Esophagus (tissue), 2 donors: ENCODE measurements around the gene BRCA2. TPM values are rescaled to one million over a fixed set of nuclear protein-coding genes. Genes with fewer than 3 reads are reported as not detected.

Experiments
- H3K27ac ChIP-seq, 2 donors: one replicate each; pipeline ENCODE4 v1.5.1; 2013; ENCODE audit warnings: low read depth in 2 of 2, mild to moderate bottlenecking in 2 of 2, inconsistent platforms in 1 of 2, low read length in 1 of 2, moderate library complexity in 1 of 2
- H3K27me3 ChIP-seq, 2 donors: one replicate each; pipeline ENCODE4 v1.6.1; 2013; ENCODE audit warnings: low read length in 2 of 2, control low read depth in 1 of 2, mild to moderate bottlenecking in 1 of 2; ENCODE audit not compliant: insufficient read depth in 2 of 2, control insufficient read depth in 1 of 2
- H3K36me3 ChIP-seq, 2 donors: one replicate each; pipeline ENCODE4 v1.6.1; 2013; ENCODE audit warnings: low read length in 1 of 2; ENCODE audit not compliant: control insufficient read depth in 2 of 2, insufficient read depth in 2 of 2
- H3K4me1 ChIP-seq, 2 donors: one replicate each; pipeline ENCODE4 v1.6.1; 2013; ENCODE audit warnings: low read length in 1 of 2; ENCODE audit not compliant: control insufficient read depth in 2 of 2, insufficient read depth in 2 of 2
- H3K4me3 ChIP-seq, 2 donors: one replicate each; pipeline ENCODE4 v1.5.1; 2013; ENCODE audit warnings: low read length in 2 of 2, mild to moderate bottlenecking in 2 of 2, low read depth in 1 of 2, moderate library complexity in 1 of 2
- H3K9me3 ChIP-seq, 2 donors: one replicate each; pipeline ENCODE4 v1.6.1; 2013; ENCODE audit warnings: mild to moderate bottlenecking in 2 of 2, low read depth in 1 of 2, low read length in 1 of 2, moderate library complexity in 1 of 2; ENCODE audit not compliant: control insufficient read depth in 2 of 2, insufficient read depth in 1 of 2
- WGBS, 2 donors: extraction: QIAGEN DNeasy Blood & Tissue Kit; methylation state at CpG; one replicate each; pipeline ENCODE4 v1.1.7; 2013; 5-methylcytosine and 5-hydroxymethylcytosine counted together
- polyA plus RNA-seq, 2 donors: library from polyadenylated mRNA; stranded (reverse); fragments of 200-250 nt; gene quantifications; one replicate each; pipeline ENCODE4 v1.2.3, GENCODE V29; 2013
- donor health status: healthy with polysubstance abuse.
- donor health status: Bipolar disorder and iron deficiency.

BRCA2 gene
- polyA plus RNA-seq, 2 donors = 0.71 to 1.4 TPM

GRCh38 chr13:32381539-32381938, 66.2 kb downstream of the BRCA2 start:
- Histone ChIP-seq H3K9me3 (no peaks in the 10 kb centered on the region), H3K36me3 (no peaks in the 10 kb centered on the region), H3K27ac (no peak overlapping the region), H3K4me3 (no peak overlapping the region), H3K27me3 (no peaks in the 10 kb centered on the region), H3K4me1 (no peaks in the 10 kb centered on the region)
- 72 to 73% methylated on average over 3 of the region's 3 CpGs for WGBS, 2 donors

GRCh38 chr13:32383836-32384618, 68.7 kb downstream of the BRCA2 start:
- H3K4me1 ChIP-seq = no peaks in the 10 kb centered on the region
- no peak overlapping the region for H3K4me3 ChIP-seq
- H3K27ac ChIP-seq = no peak overlapping the region
- 83 to 86% methylated on average over 5 of the region's 5 CpGs for WGBS, 2 donors
- no peaks in the 10 kb centered on the region for H3K36me3 ChIP-seq
- H3K9me3 ChIP-seq = no peaks in the 10 kb centered on the region
- no peaks in the 10 kb centered on the region for H3K27me3 ChIP-seq

GRCh38 chr13:32384702-32385101, 69.4 kb downstream of the BRCA2 start:
- Histone ChIP-seq H3K9me3 (no peaks in the 10 kb centered on the region), H3K4me1 (no peaks in the 10 kb centered on the region), H3K27ac (no peak overlapping the region), H3K4me3 (no peak overlapping the region), H3K36me3 (no peaks in the 10 kb centered on the region), H3K27me3 (no peaks in the 10 kb centered on the region)
- 70 to 74% methylated on average over 2 of the region's 2 CpGs for WGBS, 2 donors

GRCh38 chr13:32385410-32385809, 70.1 kb downstream of the BRCA2 start:
- Histone ChIP-seq H3K4me1 (no peaks in the 10 kb centered on the region), H3K4me3 (no peak overlapping the region), H3K27me3 (no peaks in the 10 kb centered on the region), H3K36me3 (no peaks in the 10 kb centered on the region), H3K9me3 (no peaks in the 10 kb centered on the region), H3K27ac (no peak overlapping the region)

- no peak overlapping the region for H3K27ac ChIP-seq
- no peaks in the 10 kb centered on the region for H3K4me1 ChIP-seq
- H3K4me3 ChIP-seq = no peak overlapping the region
- H3K9me3 ChIP-seq = no peaks in the 10 kb centered on the region
- 39 to 43% methylated on average over 4 of the region's 4 CpGs for WGBS, 2 donors
- no peaks in the 10 kb centered on the region for H3K27me3 ChIP-seq
- no peaks in the 10 kb centered on the region for H3K36me3 ChIP-seq
Observed at GRCh38 chr13:32390048-32390447, 74.7 kb downstream of the BRCA2 start.

- no peak overlapping the region for H3K27ac ChIP-seq
- H3K36me3 ChIP-seq = no peaks in the 10 kb centered on the region
- no peaks in the 10 kb centered on the region for H3K4me1 ChIP-seq
- H3K27me3 ChIP-seq = no peaks in the 10 kb centered on the region
- no peak overlapping the region for H3K4me3 ChIP-seq
- WGBS, 2 donors = 50 to 73% methylated on average over 1 of the region's 1 CpG
- no peaks in the 10 kb centered on the region for H3K9me3 ChIP-seq
Observed at GRCh38 chr13:32390484-32390883, 75.2 kb downstream of the BRCA2 start.

GRCh38 chr13:32391101-32391619, 75.9 kb downstream of the BRCA2 start:
- H3K4me1 ChIP-seq = no peaks in the 10 kb centered on the region
- H3K27me3 ChIP-seq = no peaks in the 10 kb centered on the region
- no peak overlapping the region for H3K27ac ChIP-seq
- H3K9me3 ChIP-seq = no peaks in the 10 kb centered on the region
- H3K36me3 ChIP-seq = no peaks in the 10 kb centered on the region
- no peak overlapping the region for H3K4me3 ChIP-seq
- 44 to 65% methylated on average over 4 of the region's 4 CpGs for WGBS, 2 donors

- Histone ChIP-seq H3K9me3 (no peaks in the 10 kb centered on the region), H3K27ac (no peak overlapping the region), H3K4me3 (no peak overlapping the region), H3K4me1 (no peaks in the 10 kb centered on the region), H3K27me3 (no peaks in the 10 kb centered on the region), H3K36me3 (peaks cover 2 to 4% of the 10 kb centered on the region in 2 donors)
- 90% methylated on average over 4 of the region's 4 CpGs for WGBS, 2 donors
Observed at GRCh38 chr13:32403108-32403507, 87.8 kb downstream of the BRCA2 start.

- H3K36me3 ChIP-seq = peaks cover 0 to 4% of the 10 kb centered on the region in 2 donors
- no peaks in the 10 kb centered on the region for H3K27me3 ChIP-seq
Observed at GRCh38 chr13:32407854-32408253, 92.5 kb downstream of the BRCA2 start.

More at GRCh38 chr13:32407854-32408253, 92.5 kb downstream of the BRCA2 start:
- WGBS, 2 donors = 92 to 96% methylated on average over 6 of the region's 6 CpGs
- Histone ChIP-seq H3K4me3 (no peak overlapping the region), H3K9me3 (no peaks in the 10 kb centered on the region), H3K27ac (no peak overlapping the region), H3K4me1 (no peaks in the 10 kb centered on the region)
